Fibroblast of pulmonary artery (primary cell): ENCODE results near the gene MCM5.

Experiments
- DNase-seq: peaks from one replicate; pipeline ENCODE4 v3.0.0-alpha.2; 2010; ENCODE audit warnings: low read depth
- H3K4me3 ChIP-seq: replicated peaks from 2 replicates; pipeline ENCODE4 v1.5.1; 2011; ENCODE audit warnings: low read depth, mild to moderate bottlenecking, control low read depth, low read length, moderate library complexity
- TF ChIP-seq, protein P1 (sequence below): IDR thresholded peaks from 2 replicates; pipeline ENCODE4 v1.5.1; 2011; ENCODE audit warnings: mild to moderate bottlenecking, control low read depth, low read length, inconsistent platforms; ENCODE audit errors: missing control alignments

Gene MCM5

DNA sequence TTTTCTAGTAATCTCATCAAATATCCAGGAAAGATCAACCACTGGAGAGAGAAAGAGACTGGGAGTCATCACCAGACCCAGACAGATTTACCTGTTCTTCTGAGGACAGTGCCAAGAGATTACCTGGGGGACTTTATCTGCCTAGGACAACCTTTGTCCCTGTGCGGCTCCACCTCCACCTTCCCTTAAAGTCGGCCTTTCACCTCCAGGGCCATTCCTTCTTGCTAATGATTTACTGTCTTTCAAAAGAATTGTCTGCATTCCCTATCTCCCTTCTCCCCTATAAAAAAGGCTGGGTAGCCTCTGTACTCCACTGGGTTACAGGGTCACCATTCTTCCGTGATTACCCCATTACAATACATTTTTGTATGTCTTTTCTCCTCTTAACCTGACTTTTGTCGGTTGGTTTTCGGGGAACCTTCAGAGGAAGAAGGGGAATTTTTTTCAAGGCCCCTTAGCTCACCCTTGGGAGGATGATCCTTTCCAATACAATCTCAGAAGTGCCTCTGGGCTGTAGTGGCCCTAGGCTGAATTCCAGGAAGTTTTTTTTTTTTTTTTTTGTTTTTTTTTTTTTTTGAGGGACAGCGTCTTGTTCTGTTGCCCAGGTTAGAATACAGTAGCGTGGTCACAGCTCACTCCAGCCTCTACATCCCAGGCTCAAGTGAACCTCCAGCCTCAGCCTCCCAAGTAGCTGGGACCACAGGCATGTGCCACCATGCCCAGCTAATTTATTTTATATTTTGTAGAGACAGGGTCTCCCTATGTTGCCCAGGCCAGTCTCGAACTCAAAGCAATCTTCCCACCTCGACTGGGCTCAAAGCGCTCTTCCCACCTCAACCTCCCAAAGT is 20.6 kb upstream of the MCM5 start:
- no peak for DNase-seq
- TF ChIP-seq, protein P1, sequence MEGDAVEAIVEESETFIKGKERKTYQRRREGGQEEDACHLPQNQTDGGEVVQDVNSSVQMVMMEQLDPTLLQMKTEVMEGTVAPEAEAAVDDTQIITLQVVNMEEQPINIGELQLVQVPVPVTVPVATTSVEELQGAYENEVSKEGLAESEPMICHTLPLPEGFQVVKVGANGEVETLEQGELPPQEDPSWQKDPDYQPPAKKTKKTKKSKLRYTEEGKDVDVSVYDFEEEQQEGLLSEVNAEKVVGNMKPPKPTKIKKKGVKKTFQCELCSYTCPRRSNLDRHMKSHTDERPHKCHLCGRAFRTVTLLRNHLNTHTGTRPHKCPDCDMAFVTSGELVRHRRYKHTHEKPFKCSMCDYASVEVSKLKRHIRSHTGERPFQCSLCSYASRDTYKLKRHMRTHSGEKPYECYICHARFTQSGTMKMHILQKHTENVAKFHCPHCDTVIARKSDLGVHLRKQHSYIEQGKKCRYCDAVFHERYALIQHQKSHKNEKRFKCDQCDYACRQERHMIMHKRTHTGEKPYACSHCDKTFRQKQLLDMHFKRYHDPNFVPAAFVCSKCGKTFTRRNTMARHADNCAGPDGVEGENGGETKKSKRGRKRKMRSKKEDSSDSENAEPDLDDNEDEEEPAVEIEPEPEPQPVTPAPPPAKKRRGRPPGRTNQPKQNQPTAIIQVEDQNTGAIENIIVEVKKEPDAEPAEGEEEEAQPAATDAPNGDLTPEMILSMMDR: no peak
- no peak overlapping the region for H3K4me3 ChIP-seq

DNA sequence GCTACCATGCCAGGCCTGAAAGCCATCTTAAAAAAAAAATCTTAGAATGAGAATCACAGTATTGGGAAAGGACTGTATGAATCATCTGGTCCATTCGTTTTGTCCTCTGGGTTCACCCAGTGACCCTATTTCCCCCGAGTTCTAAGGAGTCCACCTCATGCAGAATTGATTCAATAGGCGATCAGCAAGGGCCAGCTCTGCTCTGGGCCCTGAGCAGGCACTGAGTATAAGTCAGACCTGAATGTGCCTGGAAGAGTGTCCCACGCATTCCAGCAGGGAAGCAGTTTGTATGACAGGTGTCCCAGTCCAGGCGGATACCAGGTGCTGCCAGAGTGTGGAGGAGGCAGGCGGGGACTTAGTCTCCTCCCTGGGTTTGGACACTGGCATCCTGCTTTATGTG is 19.9 kb upstream of the MCM5 start:
- TF ChIP-seq, protein P1: no peak
- DNase-seq: peak; percentile 46
- H3K4me3 ChIP-seq: no peak overlapping the region

DNA sequence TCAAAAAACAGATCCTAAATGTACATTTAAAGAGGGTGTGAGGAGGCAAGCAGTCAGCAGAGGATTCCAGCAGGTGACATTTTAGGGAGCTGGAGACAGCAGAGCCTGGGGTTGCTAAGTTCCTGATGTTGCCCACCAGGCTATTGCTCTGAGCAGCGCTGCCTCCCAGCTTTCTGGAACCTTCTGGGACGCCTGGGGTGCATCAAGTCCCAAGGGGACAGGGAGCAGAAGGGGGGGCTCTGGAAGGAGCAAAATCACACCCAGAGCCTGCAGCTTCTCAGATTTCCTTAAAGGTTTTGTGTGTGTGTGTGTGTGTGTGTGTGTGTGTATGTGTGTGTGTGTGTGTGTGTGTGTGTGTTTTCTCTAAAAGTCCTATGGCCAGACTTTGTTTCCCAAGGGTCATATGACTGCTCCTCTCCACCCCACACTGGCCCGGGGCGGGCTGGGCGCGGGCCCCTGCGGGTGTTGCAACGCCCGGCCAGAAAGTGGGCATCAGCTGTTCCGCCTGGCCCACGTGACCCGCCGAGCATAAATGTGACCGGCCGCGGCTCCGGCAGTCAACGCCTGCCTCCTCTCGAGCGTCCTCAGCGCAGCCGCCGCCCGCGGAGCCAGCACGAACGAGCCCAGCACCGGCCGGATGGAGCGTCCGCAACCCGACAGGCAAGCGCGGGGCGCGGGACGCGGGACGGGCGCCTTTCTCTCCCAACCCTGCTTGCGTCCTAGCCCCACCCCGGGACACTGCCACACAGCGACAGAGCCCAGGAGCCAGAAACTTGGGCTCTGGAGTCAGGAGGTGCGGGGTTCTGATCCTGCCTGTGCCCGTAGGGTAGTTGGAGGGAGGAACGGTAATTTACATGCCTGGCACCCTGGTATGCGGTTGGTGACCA is 19.2 kb upstream of the MCM5 start, which contains the start of gene HMOX1:
Gene HMOX1, plus strand, starts transcription at position 560 of the 887 bp plus-strand sequence. Its CDS starts 78 bp downstream, at position 638.
- peak within 1 kb of the TSS; percentile 81 for H3K4me3 ChIP-seq
- TF ChIP-seq, protein P1: no peak
- peak; percentile 94 for DNase-seq

DNA sequence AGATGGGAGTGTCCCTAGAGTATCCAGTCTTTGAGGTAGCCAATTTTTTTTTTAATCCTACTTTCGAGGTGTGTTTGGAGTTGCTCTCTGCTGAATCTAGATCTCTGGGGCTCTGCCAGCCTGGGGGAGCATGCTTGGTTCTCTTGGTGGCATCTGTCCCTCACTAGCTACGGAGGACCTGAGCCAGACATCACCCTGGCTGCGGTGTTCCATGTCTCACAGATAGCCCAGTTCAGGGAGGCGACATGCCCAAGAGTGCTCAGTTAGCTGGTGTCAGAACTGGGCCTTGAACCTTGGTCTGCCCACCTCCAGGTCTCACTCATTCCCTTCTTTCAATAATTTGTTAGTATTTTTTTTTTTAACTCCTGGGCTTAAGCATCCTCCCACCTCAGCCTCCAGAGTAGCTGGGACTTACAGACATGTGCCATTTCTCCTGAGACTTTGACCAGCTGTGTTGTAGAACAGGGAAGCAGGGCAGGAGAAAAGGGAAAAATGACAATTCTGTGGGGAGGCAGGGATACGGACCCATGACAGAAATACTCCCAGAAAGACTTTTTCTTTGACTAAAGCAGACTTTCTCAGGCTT is 18.4 kb upstream of the MCM5 start:
- no peak for DNase-seq
- TF ChIP-seq, protein P1: no peak
- H3K4me3 ChIP-seq: peak overlapping the region; percentile 81

DNA sequence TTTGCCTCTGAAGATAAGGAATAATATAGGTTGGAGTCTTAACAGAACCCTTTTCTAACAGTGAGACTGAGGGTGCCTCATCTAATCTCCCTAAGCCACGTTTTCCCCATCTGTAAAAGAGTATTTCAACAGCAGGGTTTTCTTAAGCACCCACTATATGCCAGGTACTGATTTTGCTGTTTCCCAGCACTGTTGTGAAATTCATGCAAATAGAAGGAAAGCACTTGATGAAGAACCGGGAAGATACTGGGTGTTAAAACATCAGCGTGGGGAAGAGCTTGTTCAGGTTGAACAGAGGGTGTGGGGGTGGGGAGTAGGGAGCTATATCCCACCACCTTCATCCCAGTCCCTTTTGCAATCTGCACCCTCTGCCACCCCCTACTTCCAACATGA is 16.3 kb upstream of the MCM5 start:
- H3K4me3 ChIP-seq: peak overlapping the region; percentile 81
- DNase-seq: no peak
- TF ChIP-seq, protein P1: no peak

DNA sequence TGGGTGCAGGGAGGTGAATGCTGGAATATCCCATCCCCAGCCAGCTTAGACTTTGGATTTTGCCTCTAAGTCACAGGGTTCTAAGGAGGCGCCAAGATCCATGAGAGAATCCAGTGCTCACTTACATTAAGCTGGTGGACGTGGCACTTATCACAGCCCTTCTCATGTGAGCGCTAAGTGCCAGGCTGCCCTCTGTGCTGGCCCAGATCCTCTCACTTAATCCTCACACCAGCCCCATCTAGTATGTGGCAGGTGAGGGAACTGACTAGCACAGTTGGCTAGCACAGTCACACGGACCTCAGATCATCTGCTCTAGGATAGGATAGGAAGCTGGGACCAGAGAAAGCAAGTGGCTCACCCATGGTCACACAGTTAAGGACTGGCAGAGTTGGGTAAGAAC is 15.4 kb upstream of the MCM5 start:
- DNase-seq: no peak
- H3K4me3 ChIP-seq: peak overlapping the region; percentile 10
- TF ChIP-seq, protein P1: no peak
